GM12801 (cell line): ENCODE results near the gene SKIC8.

Experiments
- TF ChIP-seq, protein P1 (sequence below): IDR thresholded peaks from one replicate; pipeline ENCODE4 v1.5.1; 2011; ENCODE audit warnings: control low read depth; ENCODE audit not compliant: insufficient read length; ENCODE audit errors: extremely low read depth

Gene SKIC8

DNA sequence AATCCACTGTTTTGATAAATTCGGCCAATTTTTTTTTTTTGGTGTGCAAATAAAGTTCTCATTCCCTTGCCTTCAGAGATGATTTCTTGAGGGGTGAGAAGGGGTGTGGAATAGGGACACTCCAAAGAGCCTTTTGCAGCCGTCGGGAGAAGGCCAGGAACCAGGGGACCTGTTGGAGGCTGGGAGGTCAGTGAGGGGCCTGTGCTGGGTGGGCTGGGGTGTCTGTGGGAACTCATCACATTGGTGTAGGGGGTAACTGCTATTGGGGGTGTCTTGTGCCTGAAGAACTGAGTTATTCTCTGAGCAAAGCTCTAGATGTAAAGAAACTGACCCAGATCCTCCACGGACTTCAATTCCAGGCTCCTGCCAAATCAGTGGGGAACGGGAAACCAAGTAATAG lies 13.5 kb upstream of the SKIC8 start:
- TF ChIP-seq, protein P1, sequence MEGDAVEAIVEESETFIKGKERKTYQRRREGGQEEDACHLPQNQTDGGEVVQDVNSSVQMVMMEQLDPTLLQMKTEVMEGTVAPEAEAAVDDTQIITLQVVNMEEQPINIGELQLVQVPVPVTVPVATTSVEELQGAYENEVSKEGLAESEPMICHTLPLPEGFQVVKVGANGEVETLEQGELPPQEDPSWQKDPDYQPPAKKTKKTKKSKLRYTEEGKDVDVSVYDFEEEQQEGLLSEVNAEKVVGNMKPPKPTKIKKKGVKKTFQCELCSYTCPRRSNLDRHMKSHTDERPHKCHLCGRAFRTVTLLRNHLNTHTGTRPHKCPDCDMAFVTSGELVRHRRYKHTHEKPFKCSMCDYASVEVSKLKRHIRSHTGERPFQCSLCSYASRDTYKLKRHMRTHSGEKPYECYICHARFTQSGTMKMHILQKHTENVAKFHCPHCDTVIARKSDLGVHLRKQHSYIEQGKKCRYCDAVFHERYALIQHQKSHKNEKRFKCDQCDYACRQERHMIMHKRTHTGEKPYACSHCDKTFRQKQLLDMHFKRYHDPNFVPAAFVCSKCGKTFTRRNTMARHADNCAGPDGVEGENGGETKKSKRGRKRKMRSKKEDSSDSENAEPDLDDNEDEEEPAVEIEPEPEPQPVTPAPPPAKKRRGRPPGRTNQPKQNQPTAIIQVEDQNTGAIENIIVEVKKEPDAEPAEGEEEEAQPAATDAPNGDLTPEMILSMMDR = no peak

DNA sequence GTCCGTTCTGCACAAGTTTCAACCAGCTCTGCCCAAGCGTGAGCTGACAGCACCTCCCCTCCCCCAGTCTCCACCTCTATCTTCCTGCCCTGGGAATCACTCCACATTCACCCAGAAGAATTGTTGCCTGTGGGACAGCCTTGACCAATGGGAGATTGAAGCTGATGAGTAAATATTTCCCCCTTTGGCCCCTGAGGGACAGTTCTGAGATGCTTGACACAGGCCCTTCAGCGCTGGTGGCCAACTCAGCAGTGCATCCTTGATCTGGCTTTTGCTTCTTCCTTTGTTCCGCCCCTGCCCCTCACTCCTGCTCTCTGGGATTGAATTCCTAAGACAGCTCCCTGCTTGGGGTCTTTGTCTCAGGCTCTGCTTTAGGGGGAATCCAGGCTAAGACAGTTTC lies 13.1 kb upstream of the SKIC8 start:
- TF ChIP-seq, protein P1 = no peak

DNA sequence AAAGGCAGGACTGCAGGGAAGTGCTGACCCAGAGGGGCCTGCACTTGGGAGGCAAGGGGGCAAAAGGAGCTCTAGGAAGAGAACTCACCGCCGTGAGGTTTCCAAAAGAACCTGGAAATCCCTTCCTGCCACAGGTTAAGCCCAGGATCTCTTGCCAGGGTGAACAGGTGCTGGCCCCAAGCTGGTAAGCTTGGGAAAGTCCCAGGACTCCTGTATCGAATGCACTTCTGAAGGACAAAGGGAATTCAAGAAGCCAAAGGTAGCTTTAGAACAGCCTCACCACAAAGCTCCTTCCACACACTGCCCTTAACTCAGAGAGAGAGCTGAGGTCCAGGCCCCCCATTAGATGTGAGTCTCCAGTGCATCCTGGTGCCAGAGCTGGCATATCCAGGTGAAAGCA lies 11.9 kb upstream of the SKIC8 start:
- TF ChIP-seq, protein P1 = no peak

DNA sequence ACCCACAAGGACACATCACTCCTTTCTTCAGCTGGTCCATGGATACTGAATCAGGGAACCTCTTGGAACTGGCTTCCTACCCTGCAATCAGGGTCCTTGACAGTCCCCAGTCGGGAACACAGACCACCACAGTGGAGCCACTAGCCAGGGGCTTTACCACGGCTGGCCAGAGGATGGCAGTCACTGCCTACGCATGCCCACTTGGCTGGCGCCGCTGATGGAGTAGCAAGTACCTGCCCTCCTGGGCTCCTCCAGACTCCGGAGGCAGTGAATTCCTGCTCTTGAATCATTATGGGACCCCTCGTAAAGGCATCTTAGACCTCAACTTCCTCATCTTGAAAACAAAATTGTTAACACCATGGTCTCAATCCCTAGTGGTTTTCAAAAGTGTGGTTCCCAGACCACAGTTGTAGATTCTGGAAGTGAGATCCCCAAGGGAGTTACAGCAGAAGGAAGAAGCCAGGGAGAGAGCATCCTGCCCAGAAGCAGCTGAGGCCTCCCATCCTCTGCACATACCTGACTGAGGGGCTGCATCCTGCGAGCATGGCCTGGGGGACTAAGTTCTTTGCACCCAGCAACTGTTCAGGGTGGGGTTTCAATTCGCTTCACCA lies 9.1 kb upstream of the SKIC8 start:
- TF ChIP-seq, protein P1 = no peak

DNA sequence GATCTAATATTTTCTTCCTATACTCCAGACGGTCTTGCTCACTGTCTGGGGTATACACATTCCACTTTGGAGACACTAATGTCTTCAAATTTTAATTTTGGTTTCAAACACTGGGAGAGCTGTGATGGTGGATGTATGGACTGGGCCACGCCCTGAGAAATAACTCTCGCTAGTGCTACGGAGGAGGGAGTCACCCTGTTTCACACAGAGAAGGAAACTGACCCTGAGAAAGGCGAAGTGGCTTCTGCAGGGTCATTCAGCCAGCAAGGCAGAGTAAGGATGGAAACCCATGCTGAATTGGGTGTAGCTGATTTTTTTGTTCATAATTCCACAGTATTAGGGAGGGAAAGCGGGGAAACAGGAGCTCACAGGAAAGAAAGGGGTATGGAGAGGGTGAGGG lies 8.6 kb upstream of the SKIC8 start:
- TF ChIP-seq, protein P1 = no peak

DNA sequence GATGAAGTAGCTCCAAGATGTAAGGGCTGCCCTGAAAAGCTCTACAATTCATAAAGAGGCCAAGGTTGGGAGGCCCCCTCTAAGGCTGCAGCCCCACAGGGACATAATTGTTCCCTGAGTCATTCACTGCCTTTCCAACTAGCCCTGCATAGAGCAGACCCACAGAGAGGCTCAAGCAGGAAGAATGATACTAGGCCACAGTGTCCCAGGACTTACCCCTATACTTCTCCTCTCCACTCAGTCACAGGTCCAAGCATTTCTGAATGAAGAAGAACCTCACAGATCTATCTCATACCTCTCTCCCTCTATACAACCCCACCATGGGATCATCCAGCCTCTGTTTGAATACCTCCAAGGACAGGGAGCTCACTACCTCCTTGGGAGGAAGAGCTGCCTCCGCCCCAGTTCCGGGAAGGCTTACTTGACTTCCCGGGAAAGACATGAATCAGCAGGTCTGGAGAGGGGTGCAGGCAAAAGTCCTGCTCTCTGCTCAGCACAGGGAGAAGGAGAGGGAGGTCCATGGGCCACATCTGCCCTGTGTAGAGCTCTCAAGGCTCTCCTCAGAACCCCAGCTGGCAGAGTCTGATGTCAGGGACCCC lies 6.9 kb upstream of the SKIC8 start:
- TF ChIP-seq, protein P1 = no peak

DNA sequence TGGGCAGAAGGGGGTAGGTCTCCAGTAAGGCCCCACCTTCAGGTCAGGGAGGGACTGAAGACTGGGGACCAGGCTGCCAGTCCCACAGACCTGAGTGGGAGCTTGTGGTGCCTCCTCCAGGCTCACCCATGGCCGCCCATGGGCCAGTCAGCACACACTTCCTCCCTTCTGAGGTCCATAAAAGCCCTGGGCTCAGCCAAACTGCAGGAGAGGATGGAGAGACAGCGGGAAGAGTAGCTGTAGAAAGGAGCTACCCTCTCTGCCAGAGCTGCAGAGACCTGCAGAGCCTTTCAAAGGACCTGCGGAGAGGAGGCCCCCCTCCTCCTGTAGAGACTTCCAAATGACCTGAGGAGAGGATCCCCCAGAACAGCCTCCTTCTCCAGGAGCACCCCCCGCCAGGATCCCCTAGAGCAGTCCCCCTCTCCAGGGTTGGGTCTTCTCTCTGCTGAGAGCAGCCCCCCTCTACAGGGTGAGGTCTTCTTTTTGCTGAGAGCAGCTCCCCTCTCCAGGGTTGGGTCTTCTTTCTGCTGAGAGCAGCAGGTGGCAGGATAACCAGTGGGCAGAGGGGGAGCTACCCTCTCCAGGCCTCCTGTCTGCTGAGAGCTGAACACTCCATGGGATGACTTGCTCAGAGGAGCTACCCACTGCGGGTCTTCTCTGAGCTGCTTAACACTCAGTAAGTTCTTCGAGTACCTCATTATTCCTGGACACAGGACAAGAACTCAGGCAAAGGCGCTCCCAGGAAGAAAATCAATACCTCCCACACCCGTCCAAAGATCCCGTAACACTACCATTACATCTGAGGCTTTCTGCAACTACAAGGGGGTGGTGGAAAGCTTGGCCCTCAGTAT lies 5.0 kb upstream of the SKIC8 start:
- TF ChIP-seq, protein P1 = no peak
